MCF 10A (cell line): ENCODE measurements around the gene ASB13. TPM values are rescaled to one million over a fixed set of nuclear protein-coding genes. Genes with fewer than 3 reads are reported as not detected.

Experiments used
- BruUV-seq: library from RNA; stranded (reverse); fragments of 400-500 nt; replicated peaks from 2 replicates; lab custom pipeline; 2021; lab: Mats Ljungman, UMichigan
- CTCF ChIA-PET: fragments of 300-600 bp; sonication (Branson Sonifier 250); formaldehyde crosslinking; extraction: SDS; loops from one replicate; lab custom pipeline; 2021; ENCODE audit warnings: antibody characterized with exemption, inconsistent platforms; lab: Yijun Ruan, JAX
- POLR2A ChIA-PET: fragments of 300-600, 350-650 bp; sonication (Branson Sonifier 250); formaldehyde crosslinking; extraction: SDS; loops from one replicate; lab custom pipeline; 2020; ENCODE audit warnings: antibody characterized with exemption, inconsistent platforms; lab: Yijun Ruan, JAX
- DNase-seq: peaks from one replicate; pipeline ENCODE4 v3.0.0-alpha.2; 2018; ENCODE audit not compliant: unreplicated experiment
- H3K27ac Mint-ChIP-seq: one replicate; pipeline ENCODE4 v1.8.0; 2022; ENCODE audit warnings: mild to moderate bottlenecking, low read depth, mixed read lengths; ENCODE audit not compliant: unreplicated experiment
- H3K27me3 Mint-ChIP-seq: one replicate; pipeline ENCODE4 v1.8.0; 2022; ENCODE audit warnings: mixed read lengths; ENCODE audit not compliant: insufficient read depth, unreplicated experiment
- H3K36me3 Mint-ChIP-seq: one replicate; pipeline ENCODE4 v1.8.0; 2022; ENCODE audit warnings: mild to moderate bottlenecking, moderate library complexity, mixed read lengths; ENCODE audit not compliant: insufficient read depth, unreplicated experiment
- H3K4me1 Mint-ChIP-seq: one replicate; pipeline ENCODE4 v1.8.0; 2022; ENCODE audit warnings: mixed read lengths; ENCODE audit not compliant: insufficient read depth, unreplicated experiment
- H3K4me3 Mint-ChIP-seq: one replicate; pipeline ENCODE4 v1.8.0; 2022; ENCODE audit warnings: mild to moderate bottlenecking, moderate library complexity, mixed read lengths; ENCODE audit not compliant: unreplicated experiment
- H3K9me3 Mint-ChIP-seq: one replicate; pipeline ENCODE4 v1.8.0; 2022; ENCODE audit warnings: mixed read lengths; ENCODE audit not compliant: unreplicated experiment
- CTCF ChIP-seq: fragments of 200-600 bp; IDR thresholded peaks from one replicate; pipeline ENCODE4 v1.8.0; 2022; ENCODE audit warnings: antibody characterized with exemption, mild to moderate bottlenecking; ENCODE audit not compliant: unreplicated experiment
- intact Hi-C: fragments of 100-400 bp; cut with micrococcal nuclease; formaldehyde crosslinking; loops from 2 replicates; pipeline ENCODE4 v1.14.1; 2022
- total RNA-seq: library from RNA; stranded (reverse); gene quantifications from 2 replicates; pipeline ENCODE4 v1.2.3, GENCODE V29; 2022

ASB13 gene
- total RNA-seq, 1 experiment from 2014 or later = 16.3 TPM

GRCh38 chr10:5596611-5597341, 69.6 kb downstream of the ASB13 start:
- Mint-ChIP-seq H3K4me1 (peaks cover 25% of the 10 kb centered on the region), H3K27me3 (no peaks in the 10 kb centered on the region), H3K9me3 (no peaks in the 10 kb centered on the region), H3K4me3 (peak overlapping the region; percentile 43), H3K36me3 (no peaks in the 10 kb centered on the region), H3K27ac (peak overlapping the region; percentile 60)
- no TSS peak for BruUV-seq
- ChIA-PET CTCF (interaction anchor here (0.7 to 1.4 kb wide), 5 partner anchors 10 to 212 kb away, joined by 3 to 4 read pairs (median 3); no protein-coding TSS in a partner anchor), POLR2A (interaction anchor here (0.8 to 7.2 kb wide), 14 partner anchors 8 to 149 kb away, joined by 3 to 55 read pairs (median 4); partner anchors contain the start of gene CALML3)
- peak; percentile 51 for DNase-seq
- TF ChIP-seq CTCF = no peak
- intact Hi-C loops = loop anchor here (1.0 kb wide), 2 partner anchors 11 to 22 kb away; no protein-coding TSS in a partner anchor

- H3K4me3 Mint-ChIP-seq = peak overlapping the region; percentile 43
- ChIA-PET POLR2A (interaction anchor here (0.7 to 7.2 kb wide), 17 partner anchors 9 to 148 kb away, joined by 3 to 55 read pairs (median 4); no protein-coding TSS in a partner anchor), CTCF (interaction anchor here (0.5 to 1.4 kb wide), 9 partner anchors 8 to 278 kb away, joined by 3 to 4 read pairs (median 3); no protein-coding TSS in a partner anchor)
- no TSS peak for BruUV-seq
- H3K9me3 Mint-ChIP-seq = no peaks in the 10 kb centered on the region
- TF ChIP-seq CTCF = no peak
- H3K27me3 Mint-ChIP-seq = no peaks in the 10 kb centered on the region
- DNase-seq = peak; percentile 95
- intact Hi-C loops = loop anchor here (1.0 kb wide), 2 partner anchors 11 to 22 kb away; no protein-coding TSS in a partner anchor
- H3K36me3 Mint-ChIP-seq = no peaks in the 10 kb centered on the region
- H3K27ac Mint-ChIP-seq = peak overlapping the region; percentile 60
- peaks cover 25% of the 10 kb centered on the region for H3K4me1 Mint-ChIP-seq
Measured at GRCh38 chr10:5595994-5596471, 70.4 kb downstream of the ASB13 start.

- DNase-seq = no peak
- Mint-ChIP-seq H3K9me3 (no peaks in the 10 kb centered on the region), H3K36me3 (no peaks in the 10 kb centered on the region), H3K27me3 (no peaks in the 10 kb centered on the region), H3K4me3 (peak overlapping the region; percentile 43), H3K4me1 (peaks cover 28% of the 10 kb centered on the region), H3K27ac (no peak overlapping the region)
- CTCF ChIA-PET = interaction anchor here (0.5 to 1.4 kb wide), 7 partner anchors 8 to 279 kb away, joined by 3 to 4 read pairs (median 3); no protein-coding TSS in a partner anchor
- POLR2A ChIA-PET = interaction anchor here (0.7 to 7.2 kb wide), 17 partner anchors 9 to 148 kb away, joined by 3 to 55 read pairs (median 5); no protein-coding TSS in a partner anchor
- intact Hi-C loops = no loop called here
- TSS peak; percentile 83 for BruUV-seq
- TF ChIP-seq CTCF = no peak
Measured at GRCh38 chr10:5595591-5595990, 70.8 kb downstream of the ASB13 start.

GRCh38 chr10:5595095-5595494, 71.3 kb downstream of the ASB13 start:
- CTCF ChIA-PET = interaction anchor here (0.8 to 1.4 kb wide), 5 partner anchors 8 to 43 kb away, joined by 3 to 5 read pairs (median 3); no protein-coding TSS in a partner anchor
- no peak for DNase-seq
- BruUV-seq = no TSS peak
- POLR2A ChIA-PET = interaction anchor here (0.7 to 7.2 kb wide), 12 partner anchors 10 to 147 kb away, joined by 3 to 55 read pairs (median 6); no protein-coding TSS in a partner anchor
- Mint-ChIP-seq H3K27ac (no peak overlapping the region), H3K4me3 (no peak overlapping the region), H3K4me1 (peaks cover 32% of the 10 kb centered on the region), H3K36me3 (no peaks in the 10 kb centered on the region), H3K27me3 (no peaks in the 10 kb centered on the region), H3K9me3 (no peaks in the 10 kb centered on the region)
- intact Hi-C loops = no loop called here
- TF ChIP-seq CTCF = no peak
